K562 (cell line): ENCODE measurements around the gene COA6. TPM values are rescaled to one million over a fixed set of nuclear protein-coding genes. Genes with fewer than 3 reads are reported as not detected.
A peak's percentile ranks its signal among the peaks of the same experiment; 100 is the strongest.

Source experiments
- ATAC-seq: fragments of 200-7000 bp; cut with Tn5 transposase; 3 replicates; pipeline ENCODE4 v1.9.1; 2020; ENCODE audit warnings: moderate library complexity
- BruUV-seq: library from RNA; stranded (reverse); fragments of 400-500 nt; replicated peaks from 2 replicates; lab custom pipeline; 2021; lab: Mats Ljungman, UMichigan
- CTCF ChIA-PET: fragments of 300-600 bp; formaldehyde crosslinking; extraction: SDS; loops from one replicate; lab custom pipeline; 2021; ENCODE audit warnings: low intra/inter-chr PET ratio; lab: Yijun Ruan, JAX
- POLR2A ChIA-PET: fragments of 300-600, 350-650 bp; sonication (Branson Sonifier 250); formaldehyde crosslinking; extraction: SDS; loops from one replicate; lab custom pipeline; 2021; ENCODE audit warnings: antibody characterized with exemption, inconsistent platforms; lab: Yijun Ruan, JAX
- DNase-seq, 4 experiments: peaks; one replicate each; pipeline versions ENCODE4 v3.0.0 to v3.0.0-alpha.2; 2011 to 2018; ENCODE audit warnings: low spot score in 3 of 4, mixed read lengths in 3 of 4; ENCODE audit errors: extremely low read depth in 1 of 4
- FAIRE-seq: peaks from 2 replicates; lab custom pipeline; 2011; peaks lifted over from hg19 to GRCh38; lab: Jason Lieb, UNC
- H2AFZ ChIP-seq: 2 replicates; pipeline ENCODE4 v1.6.0; 2011; ENCODE audit warnings: low read depth, low read length, control low read depth, inconsistent platforms
- H3K27ac ChIP-seq: fragments of 200-600 bp; 3 replicates; pipeline ENCODE4 v1.8.0; 2011; ENCODE audit warnings: low read depth, mild to moderate bottlenecking, control low read depth, inconsistent platforms, low read length, moderate library complexity, mixed read lengths; ENCODE audit errors: extremely low read depth
- H3K27me3 ChIP-seq, 2 experiments: fragments of 300-600 bp in 1 of 2; 2 replicates in 1 of 2; 3 replicates in 1 of 2; pipeline versions ENCODE4 v1.6.0 to v1.8.0; 2011; ENCODE audit warnings: inconsistent platforms in 2 of 2, low read length in 2 of 2, mild to moderate bottlenecking in 1 of 2, mixed read lengths in 1 of 2, moderate library complexity in 1 of 2; ENCODE audit not compliant: control insufficient read depth in 2 of 2, insufficient read depth in 2 of 2
- H3K36me3 ChIP-seq: fragments of 300-600 bp; 3 replicates; pipeline ENCODE4 v1.8.0; 2011; ENCODE audit warnings: mild to moderate bottlenecking, low read length, inconsistent platforms; ENCODE audit not compliant: control insufficient read depth, insufficient read depth
- H3K4me1 ChIP-seq, 2 experiments: fragments of 200-600 bp in 1 of 2; replicated peaks in 1 of 2; 2 replicates in 1 of 2; 3 replicates in 1 of 2; pipeline versions ENCODE4 v1.5.1 to v1.8.0; 2011; ENCODE audit warnings: inconsistent platforms in 2 of 2, low read length in 2 of 2, mild to moderate bottlenecking in 1 of 2, mixed read lengths in 1 of 2, moderate library complexity in 1 of 2; ENCODE audit not compliant: control insufficient read depth in 2 of 2, insufficient read depth in 2 of 2
- H3K4me2 ChIP-seq: 2 replicates; pipeline ENCODE4 v1.6.1; 2011; ENCODE audit warnings: low read length, control low read depth, inconsistent platforms, mixed read lengths; ENCODE audit not compliant: insufficient read depth
- H3K4me3 ChIP-seq: fragments of 200-600 bp; sonication (generic), shearing (Covaris generic); 2 replicates; pipeline ENCODE4 v1.5.1; 2016; ENCODE audit warnings: control low read depth, inconsistent platforms
- H3K79me2 ChIP-seq: fragments of 200-600 bp; 3 replicates; pipeline ENCODE4 v1.8.0; 2011; ENCODE audit warnings: low read length, inconsistent platforms; ENCODE audit not compliant: control insufficient read depth, insufficient read depth
- H3K9ac ChIP-seq, 2 experiments: 2 replicates each; pipeline versions ENCODE4 v1.6.0 to v1.6.1; 2011; ENCODE audit warnings: low read depth in 2 of 2, low read length in 2 of 2, control low read depth in 1 of 2, inconsistent platforms in 1 of 2, mild to moderate bottlenecking in 1 of 2, mixed read lengths in 1 of 2; ENCODE audit not compliant: insufficient read depth in 1 of 2
- H3K9me1 ChIP-seq: one replicate; pipeline ENCODE4 v1.6.0; 2011; ENCODE audit warnings: inconsistent platforms, mild to moderate bottlenecking, low read length, moderate library complexity; ENCODE audit not compliant: control insufficient read depth, insufficient read depth
- H3K9me3 ChIP-seq: replicated peaks from 2 replicates; pipeline ENCODE4 v1.5.1; 2011; ENCODE audit warnings: low read depth, low read length, inconsistent platforms; ENCODE audit not compliant: control insufficient read depth, insufficient read depth
- H4K20me1 ChIP-seq: replicated peaks from 2 replicates; pipeline ENCODE4 v1.6.1; 2011; ENCODE audit warnings: low read length, inconsistent platforms, mixed read lengths; ENCODE audit not compliant: control insufficient read depth, insufficient read depth
- BDP1 ChIP-seq: IDR thresholded peaks from 3 replicates; pipeline ENCODE4 v1.6.1; 2011; ENCODE audit not compliant: insufficient read length, insufficient read depth
- MYNN ChIP-seq, 2 experiments: sonication (generic); formaldehyde crosslinking in 1 of 2; IDR thresholded peaks; 2 replicates each; pipeline versions ENCODE4 v1.5.0 to v1.6.1; 2016 to 2020; ENCODE audit warnings: antibody characterized with exemption in 1 of 2, missing genetic modification reagents in 1 of 2
- TAF15 ChIP-seq: fragments of 200-400 bp; formaldehyde crosslinking; IDR thresholded peaks from 2 replicates; pipeline ENCODE4 v1.6.1; 2017; ENCODE audit warnings: mild to moderate bottlenecking, low read depth, low read length, moderate library complexity
- ZNF766 ChIP-seq: fragments of 200-800 bp; sonication (Bioruptor generic); conservative IDR thresholded peaks from 2 replicates; pipeline ENCODE4 v1.6.1; 2016; ENCODE audit warnings: missing genetic modification characterization, missing compliant biosample characterization
- WGBS: fragments of 100-300 bp; shearing (Covaris generic); methylation state at CpG from one replicate; pipeline ENCODE4 v1.1.6; 2016; ENCODE audit warnings: low coverage, mixed read lengths; ENCODE audit not compliant: insufficient coverage; ENCODE audit errors: missing lambda C conversion rate; 5-methylcytosine and 5-hydroxymethylcytosine counted together
- in situ Hi-C: fragments of 300-500 bp; cut with MboI; formaldehyde crosslinking; loops from 4 replicates; pipeline ENCODE4 v1.15.0; 2018; ENCODE audit warnings: inconsistent platforms, mixed read lengths
- intact Hi-C: fragments of 100-400 bp; cut with micrococcal nuclease; formaldehyde crosslinking; loops from 2 replicates; pipeline ENCODE4 v1.14.2; 2022
- polyA plus RNA-seq, 8 experiments: library from polyadenylated mRNA; depleted of rRNA in 4 of 8; stranded (reverse) in 5 of 8; unstranded in 3 of 8; fragments of >200 nt; fragmentation: Nextera tagmentation in 2 of 8; fragmentation: Illumina TruSeq in 1 of 8; extraction: Ambion mirVana in 2 of 8; extraction: Trizol in 1 of 8; gene quantifications; 2 replicates each; pipeline versions ENCODE4 v1.2.1 to v1.2.3, GENCODE V29; 2011 to 2014; ENCODE audit warnings: inconsistent platforms in 1 of 8, missing spikeins in 1 of 8
- total RNA-seq, 7 experiments: library from RNA; depleted of rRNA in 6 of 7; stranded (reverse); fragments of >200 nt in 6 of 7; fragmentation: Illumina TruSeq in 2 of 7; extraction: Trizol in 2 of 7; gene quantifications; 2 replicates each; pipeline versions ENCODE4 v1.2.1 to v1.2.3, GENCODE V29; 2011 to 2021; ENCODE audit warnings: low replicate concordance in 1 of 7
- TF ChIP-seq, protein P1 (sequence below), 2 experiments: fragments of 450-650 bp; IDR thresholded peaks; 2 replicates each; pipeline ENCODE4 v1.6.1; 2018; ENCODE audit warnings: mild to moderate bottlenecking in 2 of 2, low read depth in 1 of 2; ENCODE audit not compliant: partially characterized antibody in 2 of 2
- TF ChIP-seq, protein P2 (sequence below): sonication (generic); formaldehyde crosslinking; IDR thresholded peaks from 2 replicates; pipeline ENCODE4 v1.8.1; 2023; ENCODE audit warnings: mild to moderate bottlenecking, missing genetic modification reagents

Gene COA6
- total and polyA plus RNA-seq, 9 of the 15 experiments (the other 6 are each of a cell fraction or from before 2014, with no cell fraction given) = 77.7 to 187 (median 134) TPM

DNA sequence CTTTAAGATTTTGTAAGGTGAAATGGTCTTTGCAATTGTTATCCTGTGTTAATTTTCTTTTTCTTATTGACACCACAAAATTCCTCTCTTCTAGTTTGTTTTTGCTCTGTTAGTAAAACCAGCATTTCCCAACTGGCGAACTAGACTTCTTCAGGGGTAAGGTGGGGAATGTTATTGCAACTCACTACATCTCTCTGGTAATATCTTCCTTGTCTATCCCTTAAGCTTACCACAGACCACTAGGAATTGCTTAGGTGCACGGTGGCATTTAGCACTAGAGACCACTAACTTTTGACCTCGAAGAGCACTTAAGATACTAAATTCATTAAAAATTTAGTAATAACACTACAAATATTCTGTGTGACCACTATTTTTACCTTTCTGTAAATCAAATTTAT lies 4.2 kb upstream of the COA6 start:
- 45% methylated on average over 3 of the region's 3 CpGs for WGBS
- H3K27ac ChIP-seq = no peak overlapping the region; the same call in 2 of the 3 replicates
- no peaks in the 10 kb centered on the region; the same call in 2 of the 3 replicates for H3K36me3 ChIP-seq
- H3K9me1 ChIP-seq = no peaks in the 10 kb centered on the region
- peak overlapping the region; percentile 90 for H2AFZ ChIP-seq
- H3K9me3 ChIP-seq = no peaks in the 10 kb centered on the region
- H3K4me1 ChIP-seq = peaks cover 5 to 28% of the 10 kb centered on the region in 2 experiments
- DNase-seq (no peak), ATAC-seq (no peak), FAIRE-seq (no peak)
- 0 out of 2 replicates have a peak, but pooled peaks have one; percentile 31 for TF ChIP-seq ZNF766
- 0 out of 2 replicates have a peak, but pooled peaks have one; percentile 3 for TF ChIP-seq MYNN (IDR thresholded peaks at IDR 0.05)
- TF ChIP-seq MYNN (CRISPR knock-in tag; IDR thresholded peaks at IDR 0.05) = no peak
- no peak for TF ChIP-seq BDP1
- TF ChIP-seq, protein P1, sequence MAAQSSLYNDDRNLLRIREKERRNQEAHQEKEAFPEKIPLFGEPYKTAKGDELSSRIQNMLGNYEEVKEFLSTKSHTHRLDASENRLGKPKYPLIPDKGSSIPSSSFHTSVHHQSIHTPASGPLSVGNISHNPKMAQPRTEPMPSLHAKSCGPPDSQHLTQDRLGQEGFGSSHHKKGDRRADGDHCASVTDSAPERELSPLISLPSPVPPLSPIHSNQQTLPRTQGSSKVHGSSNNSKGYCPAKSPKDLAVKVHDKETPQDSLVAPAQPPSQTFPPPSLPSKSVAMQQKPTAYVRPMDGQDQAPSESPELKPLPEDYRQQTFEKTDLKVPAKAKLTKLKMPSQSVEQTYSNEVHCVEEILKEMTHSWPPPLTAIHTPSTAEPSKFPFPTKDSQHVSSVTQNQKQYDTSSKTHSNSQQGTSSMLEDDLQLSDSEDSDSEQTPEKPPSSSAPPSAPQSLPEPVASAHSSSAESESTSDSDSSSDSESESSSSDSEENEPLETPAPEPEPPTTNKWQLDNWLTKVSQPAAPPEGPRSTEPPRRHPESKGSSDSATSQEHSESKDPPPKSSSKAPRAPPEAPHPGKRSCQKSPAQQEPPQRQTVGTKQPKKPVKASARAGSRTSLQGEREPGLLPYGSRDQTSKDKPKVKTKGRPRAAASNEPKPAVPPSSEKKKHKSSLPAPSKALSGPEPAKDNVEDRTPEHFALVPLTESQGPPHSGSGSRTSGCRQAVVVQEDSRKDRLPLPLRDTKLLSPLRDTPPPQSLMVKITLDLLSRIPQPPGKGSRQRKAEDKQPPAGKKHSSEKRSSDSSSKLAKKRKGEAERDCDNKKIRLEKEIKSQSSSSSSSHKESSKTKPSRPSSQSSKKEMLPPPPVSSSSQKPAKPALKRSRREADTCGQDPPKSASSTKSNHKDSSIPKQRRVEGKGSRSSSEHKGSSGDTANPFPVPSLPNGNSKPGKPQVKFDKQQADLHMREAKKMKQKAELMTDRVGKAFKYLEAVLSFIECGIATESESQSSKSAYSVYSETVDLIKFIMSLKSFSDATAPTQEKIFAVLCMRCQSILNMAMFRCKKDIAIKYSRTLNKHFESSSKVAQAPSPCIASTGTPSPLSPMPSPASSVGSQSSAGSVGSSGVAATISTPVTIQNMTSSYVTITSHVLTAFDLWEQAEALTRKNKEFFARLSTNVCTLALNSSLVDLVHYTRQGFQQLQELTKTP (IDR thresholded peaks at IDR 0.05; ENCODE audit: low read depth in 1 of 2, partially characterized antibody in 2 of 2) = peak in 1 of 2 experiments; percentile 10
- TF ChIP-seq, protein P2, sequence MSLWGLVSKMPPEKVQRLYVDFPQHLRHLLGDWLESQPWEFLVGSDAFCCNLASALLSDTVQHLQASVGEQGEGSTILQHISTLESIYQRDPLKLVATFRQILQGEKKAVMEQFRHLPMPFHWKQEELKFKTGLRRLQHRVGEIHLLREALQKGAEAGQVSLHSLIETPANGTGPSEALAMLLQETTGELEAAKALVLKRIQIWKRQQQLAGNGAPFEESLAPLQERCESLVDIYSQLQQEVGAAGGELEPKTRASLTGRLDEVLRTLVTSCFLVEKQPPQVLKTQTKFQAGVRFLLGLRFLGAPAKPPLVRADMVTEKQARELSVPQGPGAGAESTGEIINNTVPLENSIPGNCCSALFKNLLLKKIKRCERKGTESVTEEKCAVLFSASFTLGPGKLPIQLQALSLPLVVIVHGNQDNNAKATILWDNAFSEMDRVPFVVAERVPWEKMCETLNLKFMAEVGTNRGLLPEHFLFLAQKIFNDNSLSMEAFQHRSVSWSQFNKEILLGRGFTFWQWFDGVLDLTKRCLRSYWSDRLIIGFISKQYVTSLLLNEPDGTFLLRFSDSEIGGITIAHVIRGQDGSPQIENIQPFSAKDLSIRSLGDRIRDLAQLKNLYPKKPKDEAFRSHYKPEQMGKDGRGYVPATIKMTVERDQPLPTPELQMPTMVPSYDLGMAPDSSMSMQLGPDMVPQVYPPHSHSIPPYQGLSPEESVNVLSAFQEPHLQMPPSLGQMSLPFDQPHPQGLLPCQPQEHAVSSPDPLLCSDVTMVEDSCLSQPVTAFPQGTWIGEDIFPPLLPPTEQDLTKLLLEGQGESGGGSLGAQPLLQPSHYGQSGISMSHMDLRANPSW (CRISPR knock-in tag) = 0 out of 2 replicates have a peak, but pooled peaks have one; percentile 8
- TF ChIP-seq TAF15 = no peak
- intact Hi-C loops (no loop called here), in situ Hi-C loops (no loop called here)
- H3K9ac ChIP-seq = no peak overlapping the region
- peaks cover 25% of the 10 kb centered on the region for H3K79me2 ChIP-seq
- no peaks in the 10 kb centered on the region for H3K27me3 ChIP-seq
- ChIA-PET CTCF (interaction anchor here (0.7 kb wide), 1 partner anchor 724 kb away, joined by 3 read pairs; no protein-coding TSS in a partner anchor), POLR2A (interaction anchor here (1.0 kb wide), 1 partner anchor 8 kb away, joined by 3 read pairs; no protein-coding TSS in a partner anchor)
- no peak overlapping the region for H3K4me3 ChIP-seq
- no TSS peak for BruUV-seq
- no peaks in the 10 kb centered on the region for H4K20me1 ChIP-seq
- H3K4me2 ChIP-seq = no peak overlapping the region
